Natural killer cell (primary cell): ENCODE measurements around the gene CDC42EP4. TPM values are rescaled to one million over a fixed set of nuclear protein-coding genes. Genes with fewer than 3 reads are reported as not detected.

Source experiments
- ATAC-seq, 3 donors: fragments of 150-1000 bp in 2 of 3; fragments of 200-7000 bp in 1 of 3; cut with Tn5 transposase; 1 replicate in 1 of 3; 2 replicates in 2 of 3; pipeline ENCODE4 v1.10.0; 2021; ENCODE audit warnings: mild to moderate bottlenecking in 2 of 3, moderate library complexity in 2 of 3
- DNase-seq, 2 donors: peaks; one replicate each; pipeline versions ENCODE4 v3.0.0 to v3.0.0-alpha.2; 2013 to 2021; ENCODE audit warnings: mixed read lengths in 1 of 2
- H3K27ac ChIP-seq: one replicate; pipeline ENCODE4 v1.5.1; 2013; ENCODE audit warnings: mild to moderate bottlenecking, low read length
- H3K27me3 ChIP-seq: one replicate; pipeline ENCODE4 v1.6.1; 2013; ENCODE audit warnings: low read length; ENCODE audit not compliant: control insufficient read depth, insufficient read depth
- H3K36me3 ChIP-seq: one replicate; pipeline ENCODE4 v1.6.1; 2013; ENCODE audit warnings: low read length; ENCODE audit not compliant: control insufficient read depth, insufficient read depth
- H3K4me1 ChIP-seq: one replicate; pipeline ENCODE4 v1.6.1; 2013; ENCODE audit warnings: low read length; ENCODE audit not compliant: control insufficient read depth, insufficient read depth
- H3K4me3 ChIP-seq: one replicate; pipeline ENCODE4 v1.5.1; 2013; ENCODE audit warnings: low read length
- H3K9me3 ChIP-seq: one replicate; pipeline ENCODE4 v1.6.1; 2013; ENCODE audit warnings: low read length; ENCODE audit not compliant: control insufficient read depth, insufficient read depth
- H3K27ac Mint-ChIP-seq, 2 donors: one replicate each; pipeline ENCODE4 v1.8.0; 2022; ENCODE audit warnings: mild to moderate bottlenecking in 2 of 2, mixed read lengths in 2 of 2, moderate library complexity in 1 of 2
- H3K27me3 Mint-ChIP-seq, 2 donors: one replicate each; pipeline ENCODE4 v1.8.0; 2022; ENCODE audit warnings: low read depth in 2 of 2, mixed read lengths in 2 of 2
- H3K36me3 Mint-ChIP-seq: one replicate; pipeline ENCODE4 v1.8.0; 2022; ENCODE audit warnings: mixed read lengths
- H3K4me1 Mint-ChIP-seq, 2 donors: one replicate each; pipeline ENCODE4 v1.8.0; 2022; ENCODE audit warnings: mixed read lengths in 2 of 2
- H3K4me3 Mint-ChIP-seq: one replicate; pipeline ENCODE4 v1.8.0; 2022; ENCODE audit warnings: mild to moderate bottlenecking, moderate library complexity, mixed read lengths
- H3K9me3 Mint-ChIP-seq, 2 donors: one replicate each; pipeline ENCODE4 v1.8.0; 2022; ENCODE audit warnings: mixed read lengths in 2 of 2
- CTCF ChIP-seq: fragments of 200-600 bp; IDR thresholded peaks from one replicate; pipeline ENCODE4 v1.8.0; 2022; ENCODE audit warnings: antibody characterized with exemption
- WGBS: methylation state at CpG from one replicate; pipeline ENCODE4 v1.1.7; 2013; ENCODE audit warnings: missing lambda C conversion rate; ENCODE audit not compliant: insufficient coverage; 5-methylcytosine and 5-hydroxymethylcytosine counted together
- intact Hi-C: fragments of 100-400 bp; cut with micrococcal nuclease; formaldehyde crosslinking; loops from one replicate; pipeline ENCODE4 v1.14.2; 2022
- total RNA-seq, 4 donors: library from RNA; stranded (reverse); fragments of 120-200 nt in 1 of 4; gene quantifications; one replicate each; pipeline versions ENCODE4 v1.2.3 to v1.2.4, GENCODE V29; 2013 to 2022

The CDC42EP4 gene
- total RNA-seq, 3 donors from 2014 or later (not counting 1 experiment from before 2014, with no cell fraction given), result 2.5 to 9.6 (median 4.4) TPM

GRCh38 chr17:73292031-73292531 lies 19.7 kb downstream of the CDC42EP4 start:
- no peaks in the 10 kb centered on the region for H3K9me3 ChIP-seq
- H3K27ac ChIP-seq, result no peak overlapping the region
- H3K4me1 ChIP-seq, result peaks cover 25% of the 10 kb centered on the region
- H3K4me1 Mint-ChIP-seq, result peaks cover 15 to 35% of the 10 kb centered on the region in 2 donors
- DNase-seq (no peak), ATAC-seq (no peak)
- H3K4me3 ChIP-seq, result no peak overlapping the region
- no peaks in the 10 kb centered on the region for H3K36me3 Mint-ChIP-seq
- peak overlapping the region in 1 of 2 donors; percentile 83 for H3K27ac Mint-ChIP-seq
- H3K27me3 Mint-ChIP-seq, result no peaks in the 10 kb centered on the region
- 90% methylated on average over 10 of the region's 12 CpGs for WGBS
- no peaks in the 10 kb centered on the region for H3K9me3 Mint-ChIP-seq
- intact Hi-C loops, result no loop called here
- H3K27me3 ChIP-seq, result no peaks in the 10 kb centered on the region
- no peaks in the 10 kb centered on the region for H3K36me3 ChIP-seq
- peak overlapping the region; percentile 9 for H3K4me3 Mint-ChIP-seq
- no peak for TF ChIP-seq CTCF

GRCh38 chr17:73291260-73291801 lies 20.5 kb downstream of the CDC42EP4 start:
- H3K9me3 Mint-ChIP-seq, result no peaks in the 10 kb centered on the region
- peaks cover 25% of the 10 kb centered on the region for H3K4me1 ChIP-seq
- no peaks in the 10 kb centered on the region for H3K36me3 Mint-ChIP-seq
- no peaks in the 10 kb centered on the region for H3K27me3 ChIP-seq
- 20% methylated on average over 8 of the region's 8 CpGs for WGBS
- intact Hi-C loops, result no loop called here
- H3K4me3 Mint-ChIP-seq, result peak overlapping the region; percentile 43
- ATAC-seq (peak; percentile 71 to 81 (median 73)), DNase-seq (no peak)
- no peaks in the 10 kb centered on the region for H3K36me3 ChIP-seq
- H3K4me3 ChIP-seq, result no peak overlapping the region
- peaks cover 15 to 35% of the 10 kb centered on the region in 2 donors for H3K4me1 Mint-ChIP-seq
- H3K27ac ChIP-seq, result no peak overlapping the region
- H3K27me3 Mint-ChIP-seq, result no peaks in the 10 kb centered on the region
- H3K9me3 ChIP-seq, result no peaks in the 10 kb centered on the region
- H3K27ac Mint-ChIP-seq, result peak overlapping the region in 1 of 2 donors; percentile 83
- no peak for TF ChIP-seq CTCF

- peak; percentile 21 to 45 (median 22) for ATAC-seq
Observed at GRCh38 chr17:73290399-73291259, 21.2 kb downstream of the CDC42EP4 start.

More at GRCh38 chr17:73290399-73291259, 21.2 kb downstream of the CDC42EP4 start:
- Histone ChIP-seq H3K4me1 (peaks cover 25% of the 10 kb centered on the region), H3K27me3 (no peaks in the 10 kb centered on the region), H3K27ac (no peak overlapping the region), H3K4me3 (no peak overlapping the region), H3K36me3 (no peaks in the 10 kb centered on the region), H3K9me3 (no peaks in the 10 kb centered on the region)
- intact Hi-C loops, result no loop called here
- no peak for TF ChIP-seq CTCF
- Mint-ChIP-seq H3K36me3 (no peaks in the 10 kb centered on the region), H3K4me3 (peak overlapping the region; percentile 43), H3K27me3 (no peaks in the 10 kb centered on the region), H3K4me1 (peaks cover 15 to 35% of the 10 kb centered on the region in 2 donors), H3K27ac (peak overlapping the region in 1 of 2 donors; percentile 83), H3K9me3 (no peaks in the 10 kb centered on the region)
- 28% methylated on average over 16 of the region's 16 CpGs for WGBS
- no peak for DNase-seq
